Measurements from ENCODE around the gene PDZD11. TPM values are rescaled to one million over a fixed set of nuclear protein-coding genes. Genes with fewer than 3 reads are reported as not detected.
A peak's percentile ranks its signal among the peaks of the same experiment; 100 is the strongest.

The PDZD11 gene, protein sequence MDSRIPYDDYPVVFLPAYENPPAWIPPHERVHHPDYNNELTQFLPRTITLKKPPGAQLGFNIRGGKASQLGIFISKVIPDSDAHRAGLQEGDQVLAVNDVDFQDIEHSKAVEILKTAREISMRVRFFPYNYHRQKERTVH
- total RNA-seq (45.7 and 53.3 TPM in 2 replicates), polyA plus RNA-seq (142 and 143 TPM in 2 replicates), polyA minus RNA-seq (ENCODE audit: low replicate concordance) (69.2 and 79.0 TPM in 2 replicates)
- polyA plus RNA-seq (2012), result 98.5 and 104 TPM in 2 replicates

DNA sequence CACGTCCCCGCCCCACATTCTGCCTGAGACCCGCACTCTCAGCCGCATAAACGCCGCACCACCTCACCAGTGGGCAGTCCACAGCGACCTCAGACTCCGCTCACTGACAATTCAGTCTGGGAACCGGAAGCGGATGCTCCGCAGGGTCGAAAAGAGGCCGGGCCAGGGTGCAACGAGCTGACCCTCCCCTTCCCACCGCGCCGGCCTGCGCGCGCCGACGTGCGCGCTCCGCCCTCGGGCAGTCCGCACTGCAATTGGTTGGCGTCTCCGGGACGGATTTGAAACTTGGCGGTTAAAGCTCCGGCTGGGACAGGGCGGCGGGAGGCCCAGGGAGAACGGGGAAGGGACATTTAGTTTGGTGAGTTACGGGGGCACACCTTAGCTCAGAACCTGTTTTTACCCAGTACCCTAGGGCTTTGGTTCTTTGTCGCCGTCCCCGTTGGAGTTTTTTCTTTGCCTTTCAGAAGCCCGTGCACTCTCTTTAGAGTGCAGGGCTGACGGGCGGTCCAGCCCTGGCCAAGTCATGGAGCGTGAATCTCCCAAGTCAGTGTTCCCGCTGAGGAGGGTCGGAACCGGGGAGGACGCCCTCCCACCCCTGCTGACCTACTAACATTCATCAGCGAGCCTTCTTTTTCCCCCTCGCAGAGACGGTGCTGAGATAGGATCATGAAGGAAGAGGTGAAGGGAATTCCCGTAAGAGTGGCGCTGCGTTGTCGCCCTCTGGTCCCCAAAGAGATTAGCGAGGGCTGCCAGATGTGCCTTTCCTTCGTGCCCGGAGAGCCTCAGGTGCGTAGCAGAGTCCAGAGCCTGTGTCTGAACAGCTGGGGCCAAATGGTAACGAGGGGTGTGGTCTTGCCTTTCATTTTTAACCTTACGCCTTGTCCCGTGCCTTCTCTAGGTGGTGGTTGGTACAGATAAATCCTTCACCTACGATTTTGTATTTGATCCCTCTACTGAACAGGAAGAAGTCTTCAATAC is at the start of gene PDZD11, which contains the start of gene KIF4A:
Gene PDZD11 (minus strand): TSS at position 135 of the 978 bp plus-strand sequence. CDS start 586 bp downstream, outside the sequence.
Gene KIF4A (plus strand): TSS at position 312 of the 978 bp plus-strand sequence. CDS start 355 bp downstream, at position 667.
- H3K27ac ChIP-seq (ENCODE audit: insufficient read depth, low read length), result peak within 1 kb of the TSS; percentile 74
- H3K9me3 ChIP-seq (ENCODE audit: control insufficient read depth, insufficient read depth, low read depth, low read length), result no peaks in the 10 kb centered on the region
- peak within 1 kb of the TSS; percentile 85 for H3K4me2 ChIP-seq (ENCODE audit: extremely low read depth, insufficient read depth, low read length)
- peak within 1 kb of the TSS; percentile 80 for H2AFZ ChIP-seq (ENCODE audit: low read length)
- TF ChIP-seq, protein P1, sequence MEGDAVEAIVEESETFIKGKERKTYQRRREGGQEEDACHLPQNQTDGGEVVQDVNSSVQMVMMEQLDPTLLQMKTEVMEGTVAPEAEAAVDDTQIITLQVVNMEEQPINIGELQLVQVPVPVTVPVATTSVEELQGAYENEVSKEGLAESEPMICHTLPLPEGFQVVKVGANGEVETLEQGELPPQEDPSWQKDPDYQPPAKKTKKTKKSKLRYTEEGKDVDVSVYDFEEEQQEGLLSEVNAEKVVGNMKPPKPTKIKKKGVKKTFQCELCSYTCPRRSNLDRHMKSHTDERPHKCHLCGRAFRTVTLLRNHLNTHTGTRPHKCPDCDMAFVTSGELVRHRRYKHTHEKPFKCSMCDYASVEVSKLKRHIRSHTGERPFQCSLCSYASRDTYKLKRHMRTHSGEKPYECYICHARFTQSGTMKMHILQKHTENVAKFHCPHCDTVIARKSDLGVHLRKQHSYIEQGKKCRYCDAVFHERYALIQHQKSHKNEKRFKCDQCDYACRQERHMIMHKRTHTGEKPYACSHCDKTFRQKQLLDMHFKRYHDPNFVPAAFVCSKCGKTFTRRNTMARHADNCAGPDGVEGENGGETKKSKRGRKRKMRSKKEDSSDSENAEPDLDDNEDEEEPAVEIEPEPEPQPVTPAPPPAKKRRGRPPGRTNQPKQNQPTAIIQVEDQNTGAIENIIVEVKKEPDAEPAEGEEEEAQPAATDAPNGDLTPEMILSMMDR (conservative IDR thresholded peaks at IDR 0.05 in 1 of 2, IDR thresholded peaks at IDR 0.05 in 1 of 2; ENCODE audit: low read depth in 1 of 2, low read length in 2 of 2), result no peak
- no peak for TF ChIP-seq EZH2 (IDR thresholded peaks at IDR 0.05; ENCODE audit: low read length, missing control alignments)
- peak; percentile 77 to 79 for DNase-seq (ENCODE audit: low read depth in 2 of 2)
- H3K4me1 ChIP-seq (ENCODE audit: control insufficient read depth, extremely low read depth, insufficient read depth, low read length), result no peaks in the 10 kb centered on the region
- peaks cover 3% of the 10 kb centered on the region for H3K36me3 ChIP-seq (ENCODE audit: control insufficient read depth, insufficient read depth, low read length)
- H4K20me1 ChIP-seq (ENCODE audit: control insufficient read depth, extremely low read depth, insufficient read depth, low read length), result no peaks in the 10 kb centered on the region
- peak within 1 kb of the TSS; percentile 53 for H3K9ac ChIP-seq (ENCODE audit: insufficient read depth, low read length)
- no peaks in the 10 kb centered on the region for H3K27me3 ChIP-seq (ENCODE audit: control insufficient read depth, insufficient read depth, low read length)
- peak within 1 kb of the TSS; percentile 62 to 89 (median 73) for H3K4me3 ChIP-seq (replicated peaks in 1 of 4; ENCODE audit: control extremely low read depth in 1 of 4, insufficient read depth in 1 of 4, low read depth in 3 of 4, low read length in 4 of 4)
- peaks cover 44% of the 10 kb centered on the region for H3K79me2 ChIP-seq (ENCODE audit: control insufficient read depth, insufficient read depth, low read length)

DNA sequence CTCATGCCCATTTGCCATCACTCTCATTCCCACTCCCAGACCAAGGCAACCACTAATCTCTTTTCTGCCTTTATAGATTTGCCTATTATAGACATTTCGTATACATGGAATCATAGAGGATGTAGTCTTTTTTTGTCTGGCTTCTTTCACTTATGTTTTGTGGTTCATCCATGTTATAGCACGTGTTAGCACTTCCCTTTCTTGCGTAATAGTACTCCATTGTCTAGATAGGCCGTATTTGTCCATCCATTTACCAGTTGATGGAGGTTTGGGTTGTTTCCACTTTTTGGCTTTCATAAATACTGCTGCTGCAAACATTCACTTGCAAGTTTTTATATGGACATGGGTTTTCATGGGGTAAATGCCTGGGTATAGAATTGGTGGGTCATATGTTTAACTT is 48.6 kb upstream of the PDZD11 start:
- Histone ChIP-seq H3K9ac (ENCODE audit: insufficient read depth, low read length) (no peak overlapping the region), H3K4me1 (ENCODE audit: control insufficient read depth, extremely low read depth, insufficient read depth, low read length) (no peaks in the 10 kb centered on the region), H4K20me1 (ENCODE audit: control insufficient read depth, extremely low read depth, insufficient read depth, low read length) (no peaks in the 10 kb centered on the region), H2AFZ (ENCODE audit: low read length) (no peak overlapping the region), H3K79me2 (ENCODE audit: control insufficient read depth, insufficient read depth, low read length) (no peaks in the 10 kb centered on the region), H3K36me3 (ENCODE audit: control insufficient read depth, insufficient read depth, low read length) (no peaks in the 10 kb centered on the region), H3K27me3 (ENCODE audit: control insufficient read depth, insufficient read depth, low read length) (no peaks in the 10 kb centered on the region), H3K4me3 (replicated peaks in 1 of 4; ENCODE audit: control extremely low read depth in 1 of 4, insufficient read depth in 1 of 4, low read depth in 3 of 4, low read length in 4 of 4) (no peak overlapping the region), H3K4me2 (ENCODE audit: extremely low read depth, insufficient read depth, low read length) (no peak overlapping the region), H3K9me3 (ENCODE audit: control insufficient read depth, insufficient read depth, low read depth, low read length) (no peaks in the 10 kb centered on the region), H3K27ac (ENCODE audit: insufficient read depth, low read length) (no peak overlapping the region)
- no peak for DNase-seq (ENCODE audit: low read depth in 2 of 2)
- TF ChIP-seq EZH2 (IDR thresholded peaks at IDR 0.05; ENCODE audit: low read length, missing control alignments), result no peak
- TF ChIP-seq, protein P1 (conservative IDR thresholded peaks at IDR 0.05 in 1 of 2, IDR thresholded peaks at IDR 0.05 in 1 of 2; ENCODE audit: low read depth in 1 of 2, low read length in 2 of 2), result no peak

DNA sequence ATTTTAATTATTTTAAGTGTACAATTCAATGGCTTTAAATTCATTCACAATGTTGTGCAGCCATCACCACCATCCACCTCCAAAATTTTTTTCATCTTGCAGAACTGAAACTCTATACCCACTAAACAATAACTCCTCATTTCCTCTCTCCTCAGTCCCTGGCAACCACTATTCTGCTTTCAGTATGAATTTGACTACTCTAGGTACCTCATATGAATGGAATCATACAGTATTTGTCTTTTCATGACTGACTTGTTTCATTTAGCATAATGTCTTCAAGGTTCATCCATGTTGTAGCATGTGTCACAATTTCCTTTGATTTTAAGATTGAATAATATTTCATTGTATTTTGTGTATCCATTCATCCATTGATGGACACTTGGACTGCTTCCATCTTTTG is 47.0 kb upstream of the PDZD11 start:
- no peaks in the 10 kb centered on the region for H4K20me1 ChIP-seq (ENCODE audit: control insufficient read depth, extremely low read depth, insufficient read depth, low read length)
- H3K27me3 ChIP-seq (ENCODE audit: control insufficient read depth, insufficient read depth, low read length), result no peaks in the 10 kb centered on the region
- DNase-seq (ENCODE audit: low read depth in 2 of 2), result no peak
- H2AFZ ChIP-seq (ENCODE audit: low read length), result no peak overlapping the region
- no peaks in the 10 kb centered on the region for H3K9me3 ChIP-seq (ENCODE audit: control insufficient read depth, insufficient read depth, low read depth, low read length)
- no peaks in the 10 kb centered on the region for H3K4me1 ChIP-seq (ENCODE audit: control insufficient read depth, extremely low read depth, insufficient read depth, low read length)
- H3K79me2 ChIP-seq (ENCODE audit: control insufficient read depth, insufficient read depth, low read length), result no peaks in the 10 kb centered on the region
- H3K4me3 ChIP-seq (replicated peaks in 1 of 4; ENCODE audit: control extremely low read depth in 1 of 4, insufficient read depth in 1 of 4, low read depth in 3 of 4, low read length in 4 of 4), result no peak overlapping the region
- no peak overlapping the region for H3K27ac ChIP-seq (ENCODE audit: insufficient read depth, low read length)
- TF ChIP-seq, protein P1 (conservative IDR thresholded peaks at IDR 0.05 in 1 of 2, IDR thresholded peaks at IDR 0.05 in 1 of 2; ENCODE audit: low read depth in 1 of 2, low read length in 2 of 2), result no peak
- no peak for TF ChIP-seq EZH2 (IDR thresholded peaks at IDR 0.05; ENCODE audit: low read length, missing control alignments)
- H3K9ac ChIP-seq (ENCODE audit: insufficient read depth, low read length), result no peak overlapping the region
- no peaks in the 10 kb centered on the region for H3K36me3 ChIP-seq (ENCODE audit: control insufficient read depth, insufficient read depth, low read length)
- H3K4me2 ChIP-seq (ENCODE audit: extremely low read depth, insufficient read depth, low read length), result no peak overlapping the region
